H1 (cell line): ENCODE data around the gene RPS6KA6. TPM values are rescaled to one million over a fixed set of nuclear protein-coding genes. Genes with fewer than 3 reads are reported as not detected.

Experiments
- BRCA1 ChIP-seq: IDR thresholded peaks from 2 replicates; pipeline ENCODE4 v1.6.1; 2012; ENCODE audit warnings: low read depth, low read length, improper control_type of control experiment
- JUND ChIP-seq: IDR thresholded peaks from 2 replicates; pipeline ENCODE4 v1.6.1; 2011; ENCODE audit warnings: mild to moderate bottlenecking, improper control_type of control experiment, low read length
- MAFK ChIP-seq: IDR thresholded peaks from 2 replicates; pipeline ENCODE4 v1.6.1; 2012; ENCODE audit warnings: low read depth, mild to moderate bottlenecking, improper control_type of control experiment, low read length
- RBBP5 ChIP-seq: IDR thresholded peaks from 2 replicates; pipeline ENCODE4 v1.7.1; 2012; ENCODE audit warnings: low read depth, mild to moderate bottlenecking, inconsistent platforms, low read length, moderate library complexity, borderline replicate concordance
- SIN3A ChIP-seq, 2 experiments: IDR thresholded peaks in 1 of 2; conservative IDR thresholded peaks in 1 of 2; 2 replicates each; pipeline ENCODE4 v1.6.1; 2011 to 2012; ENCODE audit warnings: low read length in 2 of 2, improper control_type of control experiment in 1 of 2, low read depth in 1 of 2, mild to moderate bottlenecking in 1 of 2
- TAF1 ChIP-seq: IDR thresholded peaks from 2 replicates; pipeline ENCODE4 v1.6.1; 2011; ENCODE audit warnings: mild to moderate bottlenecking, low read depth, low read length
- polyA plus RNA-seq, 7 experiments: library from polyadenylated mRNA; depleted of rRNA in 3 of 7; stranded (reverse) in 5 of 7; unstranded in 2 of 7; fragments of >200 nt in 5 of 7; fragments of 200-250 nt in 2 of 7; gene quantifications; 1 replicate in 5 of 7; 2 replicates in 1 of 7; 4 replicates in 1 of 7; pipeline versions ENCODE4 v1.2.1 to v1.2.3, GENCODE V29; 2011 to 2013; ENCODE audit warnings: missing spikeins in 2 of 7, mixed read lengths in 2 of 7
- total RNA-seq: library from RNA; stranded (reverse); fragmentation: NEBNext Ultra II Directional; extraction: Animal tissue kit (Norgen Biotek cat#: 25700); gene quantifications from 2 replicates; pipeline ENCODE4 v1.2.1, GENCODE V29; 2021

RPS6KA6 gene
- total and polyA plus RNA-seq, 2 of the 8 experiments (the other 6 are each of a cell fraction or from before 2014, with no cell fraction given), result 3.5 to 14.6 TPM

- TF ChIP-seq JUND (no peak), TAF1 (no peak), BRCA1 (no peak), SIN3A (conservative IDR thresholded peaks at IDR 0.05 in 1 of 2, IDR thresholded peaks at IDR 0.05 in 1 of 2; ENCODE audit: low read depth in 1 of 2, low read length in 2 of 2) (no peak), MAFK (no peak), RBBP5 (no peak)
Measured at GRCh38 chrX:84118315-84118714, 69.7 kb downstream of the RPS6KA6 start (continued).
